Limb (tissue), 2 donors: Measurements from ENCODE around the gene NDUFB1.

Experiments
- DNase-seq, 2 donors: peaks; one replicate each; pipeline ENCODE4 v3.0.0-alpha.2; 2016; ENCODE audit errors: extremely low spot score in 2 of 2

Gene NDUFB1

GRCh38 chr14:92099802-92100201 lies 21.7 kb downstream of the NDUFB1 start:
- DNase-seq = no peak

GRCh38 chr14:92093320-92093719 lies 28.2 kb downstream of the NDUFB1 start:
- no peak for DNase-seq

- DNase-seq = no peak
Measured at GRCh38 chr14:92088494-92088893, 33.0 kb downstream of the NDUFB1 start.

GRCh38 chr14:92074555-92074954 lies 47.0 kb downstream of the NDUFB1 start:
- DNase-seq = no peak
